Activated naive CD8-positive, alpha-beta T cell treated with anti-CD3 and anti-CD28 coated beads, Interleukin-2, amount 10 ng/mL, durations not matched to agents 7 days and 5 days (primary cell): ENCODE data around the gene MT4. TPM values are rescaled to one million over a fixed set of nuclear protein-coding genes. Genes with fewer than 3 reads are reported as not detected.

ENCODE experiments used
- ATAC-seq: fragments of 150-1000 bp; cut with Tn5 transposase; one replicate; pipeline ENCODE4 v1.10.0; 2021; ENCODE audit warnings: low read depth, moderate library complexity
- POLR2A ChIA-PET: fragments of 350-600 bp; sonication (Branson Sonifier 250); formaldehyde crosslinking; loops from one replicate; lab custom pipeline; 2021; ENCODE audit warnings: antibody characterized with exemption; lab: Charles Lee
- DNase-seq: peaks from one replicate; pipeline ENCODE4 v3.0.0; 2021
- H3K27ac Mint-ChIP-seq: one replicate; pipeline ENCODE4 v1.8.0; 2022; ENCODE audit warnings: mild to moderate bottlenecking, mixed read lengths
- H3K27me3 Mint-ChIP-seq: one replicate; pipeline ENCODE4 v1.8.0; 2022; ENCODE audit warnings: mild to moderate bottlenecking, moderate library complexity, mixed read lengths
- H3K36me3 Mint-ChIP-seq: one replicate; pipeline ENCODE4 v1.8.0; 2021; ENCODE audit warnings: mild to moderate bottlenecking, mixed read lengths
- H3K4me1 Mint-ChIP-seq: one replicate; pipeline ENCODE4 v1.8.0; 2021; ENCODE audit warnings: mixed read lengths
- H3K4me3 Mint-ChIP-seq: one replicate; pipeline ENCODE4 v1.8.0; 2022; ENCODE audit warnings: mild to moderate bottlenecking, moderate library complexity, mixed read lengths
- H3K9me3 Mint-ChIP-seq: one replicate; pipeline ENCODE4 v1.8.0; 2021; ENCODE audit warnings: mixed read lengths
- total RNA-seq, 2 experiments: library from RNA; stranded (reverse); gene quantifications; one replicate each; pipeline ENCODE4 v1.2.3, GENCODE V29; 2021

The MT4 gene
- total RNA-seq, 2 experiments from 2014 or later, result not detected

DNA sequence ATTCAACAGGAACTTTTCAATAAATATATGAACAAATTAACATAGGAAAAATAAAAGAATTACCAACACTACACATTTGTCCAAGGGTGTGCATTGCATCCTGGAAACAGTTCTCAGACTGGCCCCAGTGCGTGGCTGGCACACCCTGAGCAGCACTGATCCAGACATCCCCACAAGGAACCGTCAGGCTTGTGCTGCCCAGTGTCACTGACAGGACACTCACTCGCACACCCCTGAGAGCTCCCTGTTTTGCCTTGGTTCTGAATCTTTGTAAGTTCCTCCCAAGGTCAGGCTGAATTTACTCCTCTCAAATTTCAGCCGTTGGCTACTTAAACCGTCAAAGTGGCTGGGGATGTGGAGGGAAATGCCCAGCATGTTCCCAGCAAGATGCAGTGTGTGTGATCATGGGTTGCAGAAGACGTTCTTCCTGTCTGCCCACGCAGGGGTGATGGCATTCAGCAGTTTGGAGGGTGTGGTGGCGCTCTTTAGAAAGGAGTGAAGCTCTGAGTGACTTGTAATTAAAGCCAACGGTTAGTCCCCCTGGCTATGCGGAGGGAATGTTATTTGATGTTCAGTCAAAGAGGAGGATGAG lies 45.2 kb downstream of the MT4 start:
- H3K4me1 Mint-ChIP-seq, result peaks cover 41% of the 10 kb centered on the region
- H3K36me3 Mint-ChIP-seq, result no peaks in the 10 kb centered on the region
- peak overlapping the region; percentile 86 for H3K27ac Mint-ChIP-seq
- peak overlapping the region; percentile 91 for H3K4me3 Mint-ChIP-seq
- POLR2A ChIA-PET, result interaction anchor here (1.1 to 2.3 kb wide), 6 partner anchors 10 to 72 kb away, joined by 4 to 22 read pairs (median 5); partner anchors contain the start of genes MT1E and MT1X
- peak; percentile 51 for DNase-seq
- no peaks in the 10 kb centered on the region for H3K9me3 Mint-ChIP-seq
- peak; percentile 16 for ATAC-seq
- H3K27me3 Mint-ChIP-seq, result no peaks in the 10 kb centered on the region

DNA sequence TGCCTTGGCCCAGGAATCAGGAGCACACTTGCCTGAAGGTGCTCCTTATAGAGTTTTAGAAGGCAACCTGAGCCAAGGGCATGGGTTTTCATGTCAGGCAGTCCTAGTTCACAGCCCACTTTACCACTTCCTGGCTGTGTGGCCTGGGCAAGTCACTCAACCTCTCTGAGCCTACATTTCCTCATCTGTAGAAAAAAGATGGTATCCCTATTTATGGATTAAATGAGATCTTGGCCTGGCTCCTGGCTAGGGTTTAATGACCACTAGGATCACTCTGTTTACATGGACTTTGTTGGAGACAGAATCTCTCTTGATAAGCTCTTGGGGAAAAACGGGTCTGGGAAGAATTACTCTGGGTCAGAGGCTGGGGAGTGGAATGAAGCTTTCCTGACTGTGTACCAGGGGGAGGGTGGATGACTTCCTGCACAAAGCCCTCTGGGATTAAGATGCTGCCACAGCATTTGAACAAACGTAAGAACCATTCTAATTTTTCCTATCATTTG lies 45.8 kb downstream of the MT4 start:
- no peaks in the 10 kb centered on the region for H3K27me3 Mint-ChIP-seq
- POLR2A ChIA-PET, result interaction anchor here (1.0 to 1.5 kb wide), 5 partner anchors 10 to 72 kb away, joined by 3 to 5 read pairs (median 5); partner anchors contain the start of genes MT1E and MT1X
- H3K4me3 Mint-ChIP-seq, result peak overlapping the region; percentile 91
- H3K4me1 Mint-ChIP-seq, result peaks cover 43% of the 10 kb centered on the region
- DNase-seq (no peak), ATAC-seq (peak; percentile 13)
- H3K36me3 Mint-ChIP-seq, result no peaks in the 10 kb centered on the region
- H3K9me3 Mint-ChIP-seq, result no peaks in the 10 kb centered on the region
- peak overlapping the region; percentile 86 for H3K27ac Mint-ChIP-seq

DNA sequence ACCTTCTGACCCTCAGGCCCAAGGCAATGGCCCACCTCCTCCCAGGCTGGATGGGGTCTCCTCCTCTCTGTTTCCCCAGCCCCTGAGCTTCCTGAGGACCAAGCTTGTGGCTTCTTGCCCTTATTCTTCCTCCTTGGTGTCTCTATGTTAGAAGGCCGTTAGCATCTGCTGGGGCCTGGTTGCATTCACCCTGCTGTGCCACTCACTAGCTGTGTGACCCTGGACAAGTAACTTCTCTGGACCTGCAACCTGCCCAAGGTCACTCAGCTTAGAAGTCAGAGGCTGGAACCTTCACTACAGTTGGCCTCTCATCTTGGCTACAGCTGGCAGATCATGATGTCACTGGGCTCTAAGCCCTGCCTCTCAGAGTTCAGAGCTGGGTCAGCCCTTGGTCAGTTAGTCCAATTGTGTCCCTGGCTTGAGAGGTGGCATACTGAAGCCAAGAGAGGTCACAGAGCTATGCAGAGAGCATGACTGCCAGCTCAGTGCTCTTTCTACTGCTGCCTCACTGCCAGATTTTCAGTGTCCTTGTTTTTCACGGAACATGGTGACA lies 46.5 kb downstream of the MT4 start:
- DNase-seq (no peak), ATAC-seq (no peak)
- Mint-ChIP-seq H3K4me1 (peaks cover 43% of the 10 kb centered on the region), H3K4me3 (peak overlapping the region; percentile 13), H3K36me3 (no peaks in the 10 kb centered on the region), H3K27ac (peak overlapping the region; percentile 86), H3K27me3 (no peaks in the 10 kb centered on the region), H3K9me3 (no peaks in the 10 kb centered on the region)
- POLR2A ChIA-PET, result interaction anchor here (0.7 to 1.1 kb wide), 2 partner anchors 14 to 71 kb away, joined by 3 to 5 read pairs (median 3); partner anchors contain the start of genes MT1E and MT1X

DNA sequence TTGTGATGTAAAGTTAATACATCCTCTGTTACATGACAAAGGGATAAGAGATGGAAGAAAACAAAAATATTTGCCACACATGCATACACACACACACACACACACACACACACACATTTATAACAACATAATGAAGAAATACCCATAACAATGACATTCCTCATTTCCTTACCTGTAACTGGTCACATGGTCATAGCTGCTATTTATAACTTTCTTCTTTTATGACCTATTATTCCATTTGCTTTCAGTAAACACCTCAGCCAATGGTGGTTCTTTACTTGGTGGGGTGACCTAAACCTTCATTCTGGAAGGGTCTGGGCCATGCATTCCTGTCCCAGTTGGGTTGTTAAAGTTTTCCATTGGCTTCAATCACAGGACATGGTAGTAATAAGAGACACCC lies 48.8 kb downstream of the MT4 start:
- Mint-ChIP-seq H3K27me3 (peaks cover 7% of the 10 kb centered on the region), H3K27ac (no peak overlapping the region), H3K36me3 (no peaks in the 10 kb centered on the region), H3K9me3 (no peaks in the 10 kb centered on the region), H3K4me3 (no peak overlapping the region), H3K4me1 (peaks cover 43% of the 10 kb centered on the region)
- POLR2A ChIA-PET, result interaction anchor here (1.2 to 2.0 kb wide), 2 partner anchors 8 to 12 kb away, joined by 4 to 5 read pairs; partner anchors contain the start of gene MT1E
- ATAC-seq, result no peak
- DNase-seq, result no peak

DNA sequence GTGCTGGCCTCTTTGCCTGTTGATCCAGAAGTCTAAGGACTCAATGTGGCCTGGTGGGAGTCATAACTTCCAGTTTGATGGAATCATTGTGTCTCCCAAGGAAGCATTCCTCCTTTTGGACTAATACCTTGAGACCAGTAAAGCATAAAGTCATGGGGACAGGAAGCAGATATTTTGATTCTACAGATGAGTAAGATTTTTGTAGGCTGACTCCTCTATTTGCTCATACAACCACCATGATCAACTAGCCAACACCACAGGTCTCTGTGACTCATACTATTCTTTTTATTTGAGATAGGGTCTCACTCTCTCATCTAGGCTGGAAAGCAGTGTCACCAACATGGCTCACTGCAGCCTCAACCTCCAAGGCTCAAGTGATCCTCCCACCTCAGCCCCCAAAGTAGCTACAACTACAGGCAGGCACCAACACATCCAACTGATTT lies 49.7 kb downstream of the MT4 start:
- DNase-seq (no peak), ATAC-seq (no peak)
- Mint-ChIP-seq H3K27me3 (peaks cover 11% of the 10 kb centered on the region), H3K9me3 (no peaks in the 10 kb centered on the region), H3K4me3 (no peak overlapping the region), H3K27ac (no peak overlapping the region), H3K36me3 (no peaks in the 10 kb centered on the region), H3K4me1 (peaks cover 44% of the 10 kb centered on the region)
- POLR2A ChIA-PET, result interaction anchor here (1.2 to 2.0 kb wide), 2 partner anchors 7 to 11 kb away, joined by 4 to 5 read pairs; partner anchors contain the start of gene MT1E

DNA sequence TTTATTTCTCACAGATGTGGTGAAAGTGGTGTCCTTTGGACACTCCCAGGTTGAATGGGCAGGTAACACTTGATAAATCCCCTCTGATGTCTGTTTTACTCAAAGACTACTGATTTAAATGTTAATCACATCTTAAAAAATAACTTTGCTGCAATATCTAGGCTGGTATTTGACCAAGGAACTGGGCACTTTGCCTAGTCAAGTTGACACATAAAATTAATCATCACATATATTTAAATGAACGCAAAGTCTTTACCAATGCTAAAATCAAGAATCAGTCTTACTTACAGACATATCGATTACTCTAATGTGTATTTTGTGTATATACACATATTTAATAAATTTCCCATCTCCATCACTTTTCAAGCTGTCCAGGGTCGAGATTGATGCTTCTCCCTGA lies 50.5 kb downstream of the MT4 start:
- H3K27ac Mint-ChIP-seq, result no peak overlapping the region
- H3K27me3 Mint-ChIP-seq, result peaks cover 11% of the 10 kb centered on the region
- no peak overlapping the region for H3K4me3 Mint-ChIP-seq
- peaks cover 41% of the 10 kb centered on the region for H3K4me1 Mint-ChIP-seq
- H3K9me3 Mint-ChIP-seq, result no peaks in the 10 kb centered on the region
- H3K36me3 Mint-ChIP-seq, result no peaks in the 10 kb centered on the region
- DNase-seq (no peak), ATAC-seq (no peak)
- POLR2A ChIA-PET, result interaction anchor here (2.0 kb wide), 1 partner anchor 10 kb away, joined by 5 read pairs; the partner anchor contains the start of gene MT1E

DNA sequence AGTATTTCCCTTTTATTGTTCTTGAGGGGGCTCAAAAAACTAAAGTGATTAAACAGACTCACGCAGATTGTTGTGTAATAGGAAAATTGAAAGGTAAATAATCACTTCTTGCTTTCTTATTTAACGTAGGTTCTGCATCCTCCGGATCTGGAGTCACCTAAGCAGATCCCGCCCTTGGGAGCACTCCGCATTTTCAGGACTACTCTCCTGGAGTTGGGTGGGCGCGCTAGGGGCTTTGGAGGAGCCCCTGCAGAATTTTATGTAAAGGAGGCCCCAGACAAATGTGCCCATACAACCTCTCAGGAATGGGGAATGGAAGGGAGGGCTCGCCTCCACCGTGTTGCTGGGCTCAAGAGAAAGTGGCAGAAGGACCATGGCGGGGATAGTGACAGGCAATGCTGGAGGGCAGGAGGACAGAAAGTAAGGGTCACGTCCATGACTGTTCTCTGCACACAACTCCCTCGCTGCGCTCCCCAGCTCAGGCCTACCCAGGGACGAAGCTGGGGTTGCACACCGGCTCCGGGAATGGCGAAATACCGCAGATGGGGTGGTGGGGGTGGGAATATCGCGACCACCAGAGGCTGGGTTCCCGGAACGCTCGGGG lies 51.8 kb downstream of the MT4 start:
- Mint-ChIP-seq H3K27ac (peak overlapping the region; percentile 54), H3K27me3 (peaks cover 11% of the 10 kb centered on the region), H3K4me3 (peak overlapping the region; percentile 85), H3K4me1 (peaks cover 30% of the 10 kb centered on the region), H3K36me3 (no peaks in the 10 kb centered on the region), H3K9me3 (no peaks in the 10 kb centered on the region)
- ATAC-seq (no peak), DNase-seq (no peak)
- POLR2A ChIA-PET, result interaction anchor here (0.9 to 2.1 kb wide), 4 partner anchors 8 to 23 kb away, joined by 3 to 13 read pairs (median 8); partner anchors contain the start of genes MT1E and MT2A

DNA sequence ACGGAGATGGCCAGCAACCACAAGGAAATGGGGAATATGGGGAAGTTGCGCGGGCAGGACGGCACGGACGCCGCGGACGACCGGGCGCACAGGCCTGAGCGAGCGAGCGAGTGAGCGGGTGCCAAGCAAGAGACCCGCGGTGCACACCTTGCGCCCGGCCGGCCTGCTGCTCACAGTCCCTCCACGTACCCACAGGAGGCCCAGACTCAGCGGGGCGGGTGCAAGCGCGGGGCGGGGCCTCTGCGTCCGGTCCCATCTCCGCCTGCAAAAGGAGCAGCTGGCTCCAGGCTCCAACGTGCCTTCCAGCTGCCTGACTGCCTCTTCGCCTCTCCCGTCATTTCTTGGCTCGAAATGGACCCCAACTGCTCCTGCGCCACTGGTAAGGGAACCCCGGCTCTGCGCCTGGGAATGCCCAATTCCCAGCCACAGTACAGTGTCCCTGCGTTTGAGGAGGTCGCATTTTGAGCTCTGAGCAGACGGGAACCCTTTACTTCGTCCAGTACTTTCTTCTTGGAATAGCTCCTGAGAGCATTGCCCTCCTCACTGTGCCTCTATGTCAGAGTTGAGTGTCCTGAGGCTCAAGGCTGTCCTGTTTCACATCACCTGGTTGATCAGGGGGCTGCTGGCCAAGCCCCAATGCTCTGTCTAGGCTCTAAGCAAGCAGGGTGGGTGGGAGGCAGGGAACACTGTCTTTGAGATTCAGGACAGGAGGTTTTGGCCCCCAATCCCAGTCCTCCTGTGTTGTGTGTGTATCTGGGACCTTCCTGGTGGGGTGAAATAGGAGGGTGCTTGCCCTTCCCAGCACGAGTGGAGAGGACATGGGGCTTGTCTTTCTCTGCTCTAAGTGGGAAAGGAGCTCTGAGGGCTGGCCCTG lies 52.6 kb downstream of the MT4 start:
- H3K27me3 Mint-ChIP-seq, result peaks cover 11% of the 10 kb centered on the region
- no peaks in the 10 kb centered on the region for H3K36me3 Mint-ChIP-seq
- peak overlapping the region; percentile 85 for H3K4me3 Mint-ChIP-seq
- peak; percentile 79 for DNase-seq
- ATAC-seq, result peak; percentile 98
- no peaks in the 10 kb centered on the region for H3K9me3 Mint-ChIP-seq
- H3K27ac Mint-ChIP-seq, result peak overlapping the region; percentile 65
- H3K4me1 Mint-ChIP-seq, result peaks cover 30% of the 10 kb centered on the region
- POLR2A ChIA-PET, result interaction anchor here (0.7 to 2.1 kb wide), 8 partner anchors 8 to 65 kb away, joined by 3 to 13 read pairs (median 4); partner anchors contain the start of genes MT1E, MT1X and MT2A

DNA sequence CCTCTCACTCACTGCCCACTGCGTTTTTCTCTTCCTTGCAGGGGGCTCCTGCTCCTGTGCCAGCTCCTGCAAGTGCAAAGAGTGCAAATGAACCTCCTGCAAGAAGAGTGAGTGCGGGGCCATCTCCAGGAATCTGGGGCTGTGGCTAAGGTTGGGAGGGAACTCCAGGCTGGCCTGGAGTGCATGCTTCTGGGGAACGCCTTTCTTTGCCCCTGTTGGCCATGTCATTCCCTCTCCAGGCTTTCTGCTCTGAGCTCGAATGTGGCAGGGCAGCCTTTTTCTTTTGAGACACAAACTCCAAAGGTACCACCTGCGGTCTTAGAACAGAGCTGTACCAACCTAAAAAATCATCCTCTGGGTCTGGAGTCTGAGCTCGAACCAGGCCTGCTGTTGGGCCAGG lies 53.3 kb downstream of the MT4 start:
- ATAC-seq, result no peak
- Mint-ChIP-seq H3K4me1 (peaks cover 31% of the 10 kb centered on the region), H3K4me3 (peak overlapping the region; percentile 85), H3K9me3 (no peaks in the 10 kb centered on the region), H3K36me3 (peaks cover under 1% of the 10 kb centered on the region), H3K27me3 (peaks cover 11% of the 10 kb centered on the region), H3K27ac (no peak overlapping the region)
- POLR2A ChIA-PET, result interaction anchor here (1.0 to 2.1 kb wide), 6 partner anchors 7 to 64 kb away, joined by 3 to 13 read pairs (median 5); partner anchors contain the start of genes MT1E, MT1X and MT2A
- DNase-seq, result no peak

Other genes with a start within 250 kb of the MT4 start
- gene AMFR, start 139.5 kb upstream of the MT4 start, total RNA-seq, result 10 to 100 TPM; 50.0 to 55.5 TPM
- gene NUDT21, start 113.7 kb upstream of the MT4 start, total RNA-seq, result 100 to 1,000 TPM; 200 to 204 TPM
- 10 to 100 TPM; 39.3 to 39.6 TPM for gene OGFOD1, start 113.5 kb upstream of the MT4 start, total RNA-seq
- 10 to 100 TPM; 38.2 to 41.5 TPM for gene BBS2, start 45.0 kb upstream of the MT4 start, total RNA-seq
- gene MT3, start 24.5 kb downstream of the MT4 start, total RNA-seq, result 10 to 100 TPM; 15.5 to 16.3 TPM
- gene MT2A, start 43.5 kb downstream of the MT4 start, total RNA-seq, result 100 to 1,000 TPM; 115 to 135 TPM
- gene MT1E, start 60.7 kb downstream of the MT4 start, total RNA-seq, result 10 to 100 TPM; 32.6 to 36.4 TPM
- gene MT1M, start 67.6 kb downstream of the MT4 start, total RNA-seq, result not detected
- gene MT1A, start 73.6 kb downstream of the MT4 start, total RNA-seq, result not detected
- not detected for gene MT1B, start 86.8 kb downstream of the MT4 start, total RNA-seq
- gene MT1F, start 92.9 kb downstream of the MT4 start, total RNA-seq, result 10 to 100 TPM; 24.1 to 27.8 TPM
- 1 to 10 TPM; 4.0 to 5.0 TPM for gene MT1G, start 103.0 kb downstream of the MT4 start, total RNA-seq
- not detected for gene MT1H, start 104.7 kb downstream of the MT4 start, total RNA-seq
- gene MT1X, start 117.4 kb downstream of the MT4 start, total RNA-seq, result 10 to 100 TPM; 35.0 to 35.4 TPM
- gene NUP93, start 165.1 kb downstream of the MT4 start, total RNA-seq, result 10 to 100 TPM; 89.5 to 92.5 TPM